GM21447 (cell line): Measurements from ENCODE around the gene NPEPL1.
"Not testable (repeated sequence)": the region's sequence is repeated elsewhere in the genome, so short reads cannot be mapped to it uniquely, and the experiment has no call there.

Experiments
- ATAC-seq: cut with Tn5 transposase; IDR thresholded peaks from one replicate; pipeline ENCODE4 v1.9.1; 2021; ENCODE audit not compliant: unreplicated experiment

Gene NPEPL1

DNA sequence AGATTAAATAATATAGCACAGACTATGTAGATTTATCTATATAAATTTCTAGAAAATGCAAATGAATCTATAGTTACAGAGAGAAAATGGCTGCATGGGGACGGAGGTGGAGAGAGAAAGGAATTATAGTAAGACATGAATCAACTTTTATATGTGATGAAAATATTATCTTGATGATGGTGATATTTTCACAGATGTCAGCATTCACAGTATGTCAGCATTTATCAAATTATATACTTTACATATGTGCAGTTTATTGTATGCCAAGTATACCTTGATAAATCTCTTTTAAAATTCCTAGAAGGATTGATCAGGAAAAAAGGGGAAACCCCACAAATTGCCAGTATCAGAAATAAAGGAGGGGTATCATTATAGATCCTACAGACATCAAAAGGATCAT lies 44.6 kb downstream of the NPEPL1 start:
- ATAC-seq = no peak

- no peak for ATAC-seq
Measured at GRCh38 chr20:58740356-58741308, 48.0 kb downstream of the NPEPL1 start.

DNA sequence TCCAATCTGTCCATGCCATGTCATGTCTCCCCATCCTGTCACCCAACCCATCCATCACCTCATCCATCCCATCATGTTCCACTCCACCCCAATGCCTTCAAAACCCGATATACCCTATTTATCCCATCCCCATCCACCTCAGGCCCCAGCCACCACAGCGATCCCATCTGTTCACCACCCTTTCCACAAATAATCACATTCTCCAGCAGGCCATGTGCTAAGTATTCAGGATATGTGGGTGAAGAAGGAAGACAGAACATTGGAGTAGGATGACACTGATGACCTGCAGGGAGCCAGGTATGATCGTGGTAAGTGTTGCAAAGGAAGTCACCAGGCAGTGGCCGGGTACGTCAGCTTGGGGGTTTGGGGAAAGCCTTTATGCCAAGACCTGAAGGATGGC lies 48.8 kb downstream of the NPEPL1 start:
- ATAC-seq = no peak

DNA sequence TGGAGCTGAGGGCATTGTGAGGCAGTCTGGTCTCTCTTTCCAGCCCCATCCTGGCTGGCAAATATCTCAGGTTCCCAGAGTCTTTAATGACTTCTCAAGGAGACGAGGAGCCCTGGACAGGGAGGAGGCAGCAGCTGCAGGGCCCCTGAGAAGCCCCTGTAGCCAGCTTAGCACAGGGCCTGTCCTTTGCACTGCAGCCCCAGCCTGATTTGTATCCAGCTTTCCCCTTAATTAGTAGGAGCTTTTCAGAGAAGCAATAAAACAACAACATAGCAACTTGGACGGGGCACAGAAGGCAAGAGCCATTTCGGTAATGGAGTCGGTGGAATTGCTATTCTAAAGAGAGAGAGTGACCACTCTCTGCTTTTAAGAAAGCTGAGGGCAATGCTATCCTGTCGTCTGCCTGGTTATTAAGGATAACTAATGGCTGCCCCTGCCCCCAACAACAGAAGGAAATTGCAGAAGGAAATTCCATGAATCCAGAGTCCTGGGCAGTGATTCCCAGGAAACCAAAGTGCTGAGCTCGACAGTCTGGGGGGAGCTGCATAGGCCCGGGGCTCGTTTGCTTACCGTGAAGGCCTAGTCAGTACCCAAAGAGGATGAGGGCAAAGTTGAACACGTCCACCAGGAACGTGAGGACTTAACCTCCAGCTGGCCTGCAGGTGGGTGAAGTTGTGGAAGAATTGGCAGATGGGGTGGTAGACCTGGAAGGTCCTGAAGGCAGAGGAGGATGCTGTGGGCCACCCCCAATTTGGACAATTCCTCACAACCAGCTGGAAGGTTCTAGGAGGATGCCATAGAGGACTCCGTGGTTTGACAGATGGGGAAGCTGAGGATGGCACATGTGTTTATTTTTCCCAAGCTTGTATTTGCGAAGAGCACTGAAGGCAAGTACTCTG lies 50.3 kb downstream of the NPEPL1 start:
- ATAC-seq = no peak

DNA sequence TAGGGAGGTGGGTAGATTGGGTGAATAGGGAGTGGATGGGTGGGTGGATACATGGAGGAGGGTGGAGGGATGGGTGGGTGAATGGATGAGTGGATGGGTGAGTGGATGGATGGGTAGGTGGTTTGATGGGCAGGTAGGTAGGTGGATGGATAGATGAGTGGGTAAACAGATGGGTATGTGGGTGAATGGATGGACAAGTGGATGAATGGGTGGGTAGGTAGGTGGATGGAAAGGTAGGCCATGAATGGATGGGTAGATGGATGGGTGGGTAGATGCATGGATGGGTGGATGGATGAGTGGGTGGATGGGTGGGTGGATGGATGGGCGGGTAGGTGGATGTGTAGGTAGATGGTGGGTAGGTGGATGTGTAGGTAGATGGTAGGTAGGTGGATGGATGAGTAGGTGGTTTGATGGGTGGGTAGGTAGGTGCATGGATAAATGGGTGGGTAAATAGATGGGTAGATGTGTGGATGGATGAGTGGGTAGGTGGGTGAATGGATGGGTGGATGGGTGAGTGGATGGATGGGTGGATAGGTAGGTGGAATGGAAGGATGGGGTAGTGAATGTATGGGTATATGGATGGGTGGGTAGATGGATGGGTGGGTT lies 51.4 kb downstream of the NPEPL1 start:
- no peak for ATAC-seq

- no peak for ATAC-seq
Measured at GRCh38 chr20:58744836-58745235, 52.2 kb downstream of the NPEPL1 start.

GRCh38 chr20:58745391-58745790 lies 52.8 kb downstream of the NPEPL1 start:
- no peak for ATAC-seq

DNA sequence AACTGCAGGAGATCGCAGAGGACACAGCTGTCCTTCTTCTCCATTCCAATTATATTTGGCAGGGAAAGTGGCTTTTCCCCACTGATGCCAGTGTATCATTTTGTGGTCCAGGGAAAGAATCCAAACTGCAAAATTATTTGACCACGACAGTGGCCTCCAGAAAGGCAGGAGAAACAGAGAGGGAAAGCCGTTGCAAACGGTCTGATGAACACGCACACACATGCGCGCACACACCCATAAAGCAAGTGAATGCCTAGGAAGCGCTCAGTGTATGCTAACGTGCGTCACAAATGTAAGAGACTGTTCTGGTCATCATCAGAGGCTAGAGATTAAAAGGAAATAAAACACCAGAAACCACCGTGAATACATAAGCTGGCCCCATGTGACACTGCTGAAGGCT lies 54.0 kb downstream of the NPEPL1 start:
- no peak for ATAC-seq

DNA sequence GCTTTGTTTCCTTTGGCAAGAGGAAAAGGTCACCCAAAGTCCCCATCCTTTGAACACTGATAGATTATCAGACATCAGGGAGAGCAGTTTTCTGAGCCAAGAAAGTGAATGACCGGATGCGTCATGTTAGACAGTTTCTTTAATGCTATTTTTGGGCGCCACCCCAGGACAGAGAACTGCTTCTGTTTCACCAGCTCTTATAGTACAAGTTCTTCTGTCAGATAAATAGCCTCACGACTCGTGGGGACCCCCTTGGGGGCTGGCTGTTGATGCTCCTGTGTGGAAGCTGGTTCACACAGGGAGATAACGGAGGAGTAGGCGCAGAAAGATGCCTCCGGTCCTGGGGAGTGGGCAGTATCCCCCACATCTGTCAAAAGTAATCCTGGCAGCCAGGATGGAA lies 54.6 kb downstream of the NPEPL1 start:
- no peak for ATAC-seq

GRCh38 chr20:58748618-58749017 lies 56.0 kb downstream of the NPEPL1 start:
- no peak for ATAC-seq

- no peak for ATAC-seq
Measured at GRCh38 chr20:58749098-58749769, 56.6 kb downstream of the NPEPL1 start.

DNA sequence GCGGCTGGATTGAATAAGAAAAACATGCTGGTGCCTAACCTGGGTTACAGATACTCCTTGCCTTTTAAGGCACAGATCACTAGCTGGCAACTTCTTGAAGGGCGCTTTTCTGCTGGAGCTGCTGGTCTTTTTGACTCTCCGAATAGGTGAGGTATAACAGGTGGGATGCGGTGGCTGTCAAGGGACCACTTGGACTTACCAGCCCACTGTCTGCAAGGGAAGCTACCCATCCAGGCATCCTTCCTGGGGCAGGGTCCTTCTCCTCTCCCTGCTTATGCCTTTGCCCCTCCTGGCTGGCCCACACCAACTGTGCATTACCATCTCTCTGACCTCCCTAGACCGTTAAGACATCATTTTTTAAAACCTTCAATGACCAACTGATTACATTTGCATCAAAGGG lies 57.4 kb downstream of the NPEPL1 start:
- ATAC-seq = no peak

DNA sequence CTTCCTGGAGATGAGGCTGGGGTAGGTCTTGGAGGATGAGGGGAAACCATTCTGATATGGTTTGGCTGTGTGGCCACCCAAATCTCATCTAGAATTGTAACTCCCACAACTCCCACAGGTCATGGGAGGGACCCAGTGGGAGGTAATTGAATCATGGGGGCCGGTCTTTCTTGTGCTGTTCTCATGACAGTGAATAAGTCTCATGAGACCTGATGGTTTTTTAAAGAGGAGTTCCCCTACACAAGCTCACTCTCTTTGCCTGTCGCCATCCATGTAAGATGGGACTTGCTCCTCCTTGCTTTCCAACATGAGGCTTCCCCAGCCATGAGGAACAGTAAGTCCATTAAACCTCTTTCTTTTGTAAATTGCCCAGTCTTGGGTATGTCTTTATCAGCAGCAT lies 58.1 kb downstream of the NPEPL1 start:
- not testable (repeated sequence) for ATAC-seq

- ATAC-seq = no peak
Measured at GRCh38 chr20:58751979-58752378, 59.4 kb downstream of the NPEPL1 start.

- no peak for ATAC-seq
Measured at GRCh38 chr20:58752565-58752964, 60.0 kb downstream of the NPEPL1 start.

DNA sequence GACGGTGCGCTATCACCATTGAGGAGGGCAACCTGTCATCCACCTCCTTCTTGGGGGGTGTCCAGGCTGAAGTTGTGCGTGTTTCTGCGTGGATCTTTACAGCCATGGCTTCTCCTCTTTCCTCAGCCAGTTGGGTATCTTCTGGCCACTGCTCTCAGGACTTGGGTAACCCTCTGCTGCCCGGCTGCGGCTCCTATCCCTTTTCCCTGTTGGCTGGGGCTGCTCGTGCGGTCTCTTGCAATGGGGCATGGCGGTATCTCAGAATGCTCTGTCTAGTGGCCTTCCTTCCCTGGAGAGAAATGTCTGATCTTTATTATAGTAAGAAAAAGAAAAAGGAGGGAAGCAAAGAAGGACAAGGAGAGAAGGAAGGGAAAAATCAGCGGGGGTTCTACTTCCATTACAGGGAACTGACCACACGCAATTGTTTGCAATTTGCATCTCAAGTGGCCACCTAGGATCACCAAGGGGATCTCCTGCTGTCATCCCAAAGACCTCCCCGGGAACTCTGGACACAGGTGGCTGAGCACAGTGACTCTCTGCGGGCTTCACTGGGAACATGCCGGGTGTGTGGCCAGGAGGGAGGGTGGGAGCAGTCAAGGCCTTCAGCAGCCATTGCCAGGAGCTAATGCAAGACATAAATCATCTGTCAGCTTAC lies 60.8 kb downstream of the NPEPL1 start:
- ATAC-seq = no peak

- no peak for ATAC-seq
Measured at GRCh38 chr20:58753922-58754551, 61.4 kb downstream of the NPEPL1 start.

DNA sequence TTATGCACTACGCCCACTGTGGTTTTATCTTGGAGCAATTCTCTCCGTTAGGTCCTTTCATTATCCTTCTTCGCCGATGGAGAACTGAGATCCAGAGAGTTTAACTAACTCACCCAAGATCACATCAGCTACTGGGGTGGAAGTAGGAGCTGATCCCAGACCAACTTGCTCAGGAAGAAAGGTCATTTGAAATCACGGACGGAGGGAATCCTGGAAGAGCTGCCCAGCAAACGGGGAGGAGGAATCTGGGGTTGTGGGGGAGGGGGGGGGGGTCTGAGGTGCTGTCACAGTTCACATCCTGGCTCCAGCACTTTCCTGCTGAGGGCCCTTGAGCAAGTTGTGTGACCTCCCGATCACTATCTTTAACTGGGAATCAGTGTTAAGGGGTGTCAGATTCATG lies 62.0 kb downstream of the NPEPL1 start:
- ATAC-seq = no peak

DNA sequence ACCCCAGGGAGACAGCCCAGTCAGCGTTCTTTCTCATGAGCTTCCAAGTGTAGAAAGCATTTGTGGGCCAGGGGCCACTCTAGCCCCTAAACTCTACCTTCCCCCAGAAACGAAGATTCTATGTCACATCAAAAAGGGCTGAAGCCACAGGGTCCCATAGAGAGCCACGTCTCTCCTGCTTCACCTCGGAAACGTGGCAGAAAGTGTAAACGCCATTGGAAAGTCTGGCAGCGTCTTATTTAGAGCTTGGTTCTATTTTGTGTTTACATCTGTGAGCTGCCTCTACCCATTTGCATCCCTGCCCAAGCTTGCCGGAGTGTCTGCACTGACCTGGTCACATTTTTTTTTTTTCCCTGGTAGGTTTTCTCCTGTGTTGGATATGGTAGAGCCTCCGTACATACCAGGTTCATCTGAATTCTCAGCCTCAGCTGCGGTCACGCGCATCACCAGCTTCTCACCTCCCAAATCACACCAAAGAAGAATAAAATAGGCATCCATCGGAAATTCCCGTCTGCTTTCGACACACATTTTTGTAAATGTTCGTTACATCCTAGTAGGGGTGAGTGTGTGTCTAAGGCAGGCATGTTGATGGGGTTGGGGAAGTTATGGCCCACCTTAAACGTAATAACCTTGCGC lies 62.6 kb downstream of the NPEPL1 start:
- no peak for ATAC-seq
